ENCODE data around the gene MARK1. TPM values are rescaled to one million over a fixed set of nuclear protein-coding genes. Genes with fewer than 3 reads are reported as not detected.
"Not testable (repeated sequence)": the region's sequence is repeated elsewhere in the genome, so short reads cannot be mapped to it uniquely, and the experiment has no call there.

MARK1 gene
- total RNA-seq, 5 donors from 2014 or later (not counting 1 experiment from before 2014, with no cell fraction given) = not detected

DNA sequence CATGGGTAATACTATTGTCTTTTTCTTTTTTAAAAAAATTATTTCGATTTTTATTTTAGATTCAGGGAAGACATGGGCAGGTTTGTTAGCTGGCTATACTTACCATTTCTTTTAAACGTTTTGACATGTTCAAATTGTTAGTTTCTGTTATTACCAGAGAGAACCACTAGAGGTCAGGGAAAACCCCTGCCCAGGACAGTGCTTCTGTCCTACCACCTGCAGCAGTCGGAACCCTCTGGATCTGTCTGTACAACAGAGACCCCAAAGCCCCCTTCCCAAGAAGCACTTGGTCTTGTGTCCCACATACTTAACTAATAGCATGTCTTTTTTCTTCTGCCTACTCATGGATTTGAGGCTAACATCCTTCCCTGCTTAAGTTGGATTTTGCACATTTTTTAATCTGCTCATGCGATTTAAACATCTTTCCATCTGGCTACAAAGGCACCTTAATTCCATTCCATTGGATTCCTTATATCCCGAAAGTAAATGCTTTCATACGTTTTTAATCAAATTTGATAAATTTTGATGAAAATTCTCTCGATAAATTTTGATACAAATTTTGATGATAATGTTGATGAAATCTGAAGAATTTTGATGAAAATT lies 152.2 kb downstream of the MARK1 start:
- H3K4me1 Mint-ChIP-seq = no peaks in the 10 kb centered on the region
- CTCF ChIA-PET = interaction anchor here (0.6 to 2.2 kb wide), 3 partner anchors 53 to 754 kb away, joined by 3 to 24 read pairs (median 3); no protein-coding TSS in a partner anchor
- ATAC-seq (replicated peaks in 1 of 4) (peak; percentile 35 to 63 (median 56)), DNase-seq (peak in 2 of 35 experiments; percentile 12 to 48)
- no peak overlapping the region for H3K4me3 Mint-ChIP-seq
- no peak overlapping the region for H3K27ac Mint-ChIP-seq
- Histone ChIP-seq H3K27ac (ENCODE audit: low read length) (no peak overlapping the region), H3K4me3 (ENCODE audit: control insufficient read depth in 1 of 2, extremely low read depth in 1 of 2, low read length in 1 of 2) (no peak overlapping the region), H3K4me1 (ENCODE audit: control insufficient read depth in 1 of 2, extremely low read depth in 1 of 2, insufficient read depth in 2 of 2, low read length in 2 of 2) (peaks cover 0 to 2% of the 10 kb centered on the region in 2 experiments), H3K36me3 (ENCODE audit: control insufficient read depth in 2 of 2, extremely low read depth in 1 of 2, insufficient read depth in 1 of 2, low read length in 1 of 2) (no peaks in the 10 kb centered on the region), H3K9me3 (no peaks in the 10 kb centered on the region), H3K27me3 (replicated peaks in 1 of 2; ENCODE audit: control insufficient read depth in 2 of 2, extremely low read depth in 1 of 2, insufficient read depth in 2 of 2, low read length in 1 of 2) (peaks cover 0 to 5% of the 10 kb centered on the region in 2 experiments)
- no peaks in the 10 kb centered on the region for H3K9me3 Mint-ChIP-seq
- 43% methylated on average over 2 of the region's 7 CpGs for WGBS (ENCODE audit: insufficient coverage)
- POLR2A ChIA-PET = no interaction called here
- H3K27me3 Mint-ChIP-seq = no peaks in the 10 kb centered on the region
- H3K36me3 Mint-ChIP-seq = no peaks in the 10 kb centered on the region

DNA sequence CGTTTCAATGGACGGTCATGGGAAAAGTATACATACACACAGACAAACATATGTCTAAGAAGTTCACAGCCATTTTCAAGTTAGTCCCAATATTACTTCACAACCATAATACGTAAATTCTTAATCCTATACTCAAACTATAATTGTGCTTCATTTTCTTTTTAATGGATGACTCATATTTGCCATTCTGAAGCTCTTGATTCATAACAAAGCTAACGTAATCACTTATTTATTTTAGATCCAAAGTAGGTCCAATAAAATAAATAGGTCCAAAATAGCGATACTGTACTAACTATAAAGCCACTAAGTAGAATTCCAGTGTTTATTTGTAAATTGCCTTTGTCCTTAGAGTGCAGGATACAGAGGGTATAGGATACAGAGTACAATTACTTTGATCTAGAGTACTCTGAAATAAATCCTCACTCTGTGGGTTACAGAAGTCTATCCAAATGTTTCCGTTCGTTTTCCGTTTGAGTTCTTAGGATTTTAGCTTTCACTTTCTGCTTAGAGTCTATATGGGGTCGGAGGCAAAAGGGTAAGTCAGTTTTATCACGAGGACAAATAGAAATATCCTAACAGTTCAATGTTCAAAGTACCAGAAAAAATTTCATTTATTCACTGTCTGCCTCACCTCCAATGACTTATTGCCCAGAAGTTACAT lies 153.4 kb downstream of the MARK1 start:
- Mint-ChIP-seq H3K4me3 (no peak overlapping the region), H3K36me3 (no peaks in the 10 kb centered on the region), H3K9me3 (no peaks in the 10 kb centered on the region), H3K27me3 (no peaks in the 10 kb centered on the region), H3K4me1 (no peaks in the 10 kb centered on the region), H3K27ac (no peak overlapping the region)
- no peaks in the 10 kb centered on the region for H3K9me3 ChIP-seq
- ATAC-seq (replicated peaks in 1 of 4) = no peak
- WGBS (ENCODE audit: insufficient coverage) = 43% methylated on average over 1 of the region's 10 CpGs
- H3K27ac ChIP-seq (ENCODE audit: low read length) = no peak overlapping the region
- H3K27me3 ChIP-seq (replicated peaks in 1 of 2; ENCODE audit: control insufficient read depth in 2 of 2, extremely low read depth in 1 of 2, insufficient read depth in 2 of 2, low read length in 1 of 2) = peaks cover 0 to 5% of the 10 kb centered on the region in 2 experiments
- H3K4me1 ChIP-seq (ENCODE audit: control insufficient read depth in 1 of 2, extremely low read depth in 1 of 2, insufficient read depth in 2 of 2, low read length in 2 of 2) = peaks cover 0 to 2% of the 10 kb centered on the region in 2 experiments
- no peak overlapping the region for H3K4me3 ChIP-seq (ENCODE audit: control insufficient read depth in 1 of 2, extremely low read depth in 1 of 2, low read length in 1 of 2)
- CTCF ChIA-PET = interaction anchor here (0.5 to 2.2 kb wide), 4 partner anchors 52 to 570 kb away, joined by 3 to 24 read pairs (median 4); no protein-coding TSS in a partner anchor
- no peak for DNase-seq
- no peaks in the 10 kb centered on the region for H3K36me3 ChIP-seq (ENCODE audit: control insufficient read depth in 2 of 2, extremely low read depth in 1 of 2, insufficient read depth in 1 of 2, low read length in 1 of 2)
- POLR2A ChIA-PET = no interaction called here

DNA sequence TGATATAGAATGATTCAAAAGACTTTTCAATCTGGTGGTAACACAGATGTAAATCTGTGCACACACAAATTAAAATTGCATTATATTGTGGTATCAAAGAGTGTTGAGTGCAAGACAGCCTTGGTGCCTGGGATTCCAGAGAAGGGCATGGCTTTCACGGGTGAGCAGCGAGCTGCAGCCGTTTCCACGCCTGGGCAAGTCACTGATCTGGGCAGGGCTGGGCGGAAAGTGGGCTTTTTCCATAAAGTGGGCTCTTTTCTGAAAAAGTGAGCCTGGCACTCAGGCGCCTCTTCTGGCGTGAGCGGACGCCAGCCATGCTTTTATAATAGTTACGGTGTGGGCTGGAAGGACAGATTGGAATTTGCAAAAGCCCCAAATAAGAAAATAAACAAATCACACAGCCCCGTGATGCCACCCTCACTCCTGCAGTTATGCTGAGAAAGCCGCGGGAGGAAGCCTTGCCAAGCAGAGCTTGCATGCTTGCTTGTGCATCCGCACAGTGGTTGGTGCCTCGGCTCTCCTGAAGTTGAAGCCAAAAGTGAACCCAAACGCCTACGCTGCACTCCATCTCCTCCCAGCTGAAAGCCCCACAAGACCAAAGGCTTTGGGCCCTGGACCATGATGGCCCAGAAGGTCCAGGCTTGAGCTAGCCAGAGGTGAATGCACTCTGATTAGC lies 155.1 kb downstream of the MARK1 start:
- H3K27me3 Mint-ChIP-seq = no peaks in the 10 kb centered on the region
- no peak for ATAC-seq (replicated peaks in 1 of 4)
- ChIA-PET CTCF (no interaction called here), POLR2A (no interaction called here)
- WGBS (ENCODE audit: insufficient coverage) = 91% methylated on average over 11 of the region's 17 CpGs
- Histone ChIP-seq H3K27ac (ENCODE audit: low read length) (no peak overlapping the region), H3K36me3 (ENCODE audit: control insufficient read depth in 2 of 2, extremely low read depth in 1 of 2, insufficient read depth in 1 of 2, low read length in 1 of 2) (no peaks in the 10 kb centered on the region), H3K9me3 (no peaks in the 10 kb centered on the region), H3K4me1 (ENCODE audit: control insufficient read depth in 1 of 2, extremely low read depth in 1 of 2, insufficient read depth in 2 of 2, low read length in 2 of 2) (peaks cover 0 to 2% of the 10 kb centered on the region in 2 experiments), H3K4me3 (ENCODE audit: control insufficient read depth in 1 of 2, extremely low read depth in 1 of 2, low read length in 1 of 2) (no peak overlapping the region), H3K27me3 (replicated peaks in 1 of 2; ENCODE audit: control insufficient read depth in 2 of 2, extremely low read depth in 1 of 2, insufficient read depth in 2 of 2, low read length in 1 of 2) (peaks cover 0 to 5% of the 10 kb centered on the region in 2 experiments)
- H3K9me3 Mint-ChIP-seq = no peaks in the 10 kb centered on the region
- H3K4me3 Mint-ChIP-seq = no peak overlapping the region
- H3K36me3 Mint-ChIP-seq = no peaks in the 10 kb centered on the region
- H3K4me1 Mint-ChIP-seq = no peaks in the 10 kb centered on the region
- no peak for DNase-seq
- no peak overlapping the region for H3K27ac Mint-ChIP-seq

DNA sequence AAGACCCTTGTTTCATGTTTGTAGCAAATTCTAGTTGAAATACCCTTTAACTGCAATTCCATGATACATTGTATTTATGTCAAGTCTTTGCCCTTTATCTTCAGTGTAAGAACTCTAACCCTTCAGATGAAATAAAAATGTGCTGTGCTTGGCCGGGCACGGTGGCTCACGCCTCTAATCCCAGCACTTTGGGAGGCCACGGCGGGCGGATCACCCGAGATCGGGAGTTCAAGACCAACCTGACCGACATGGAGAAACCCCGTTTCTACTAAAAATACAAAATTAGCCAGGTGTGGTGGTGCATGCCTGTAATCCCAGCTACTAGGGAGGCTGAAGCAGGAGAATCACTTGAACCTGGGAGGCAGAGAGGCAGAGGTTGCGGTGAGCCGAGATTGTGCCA lies 155.8 kb downstream of the MARK1 start:
- H3K4me1 ChIP-seq (ENCODE audit: control insufficient read depth in 1 of 2, extremely low read depth in 1 of 2, insufficient read depth in 2 of 2, low read length in 2 of 2); H3K9me3 ChIP-seq; CTCF ChIA-PET; H3K4me3 ChIP-seq (ENCODE audit: control insufficient read depth in 1 of 2, extremely low read depth in 1 of 2, low read length in 1 of 2); H3K9me3 Mint-ChIP-seq; POLR2A ChIA-PET; ATAC-seq (replicated peaks in 1 of 4); H3K27me3 Mint-ChIP-seq; H3K36me3 ChIP-seq (ENCODE audit: control insufficient read depth in 2 of 2, extremely low read depth in 1 of 2, insufficient read depth in 1 of 2, low read length in 1 of 2); DNase-seq; H3K4me3 Mint-ChIP-seq; H3K36me3 Mint-ChIP-seq; H3K27ac Mint-ChIP-seq; H3K4me1 Mint-ChIP-seq; H3K27me3 ChIP-seq (replicated peaks in 1 of 2; ENCODE audit: control insufficient read depth in 2 of 2, extremely low read depth in 1 of 2, insufficient read depth in 2 of 2, low read length in 1 of 2); H3K27ac ChIP-seq (ENCODE audit: low read length): not testable (repeated sequence)
- no CpG with 5 or more reads among the region's 12 CpGs for WGBS (ENCODE audit: insufficient coverage)

DNA sequence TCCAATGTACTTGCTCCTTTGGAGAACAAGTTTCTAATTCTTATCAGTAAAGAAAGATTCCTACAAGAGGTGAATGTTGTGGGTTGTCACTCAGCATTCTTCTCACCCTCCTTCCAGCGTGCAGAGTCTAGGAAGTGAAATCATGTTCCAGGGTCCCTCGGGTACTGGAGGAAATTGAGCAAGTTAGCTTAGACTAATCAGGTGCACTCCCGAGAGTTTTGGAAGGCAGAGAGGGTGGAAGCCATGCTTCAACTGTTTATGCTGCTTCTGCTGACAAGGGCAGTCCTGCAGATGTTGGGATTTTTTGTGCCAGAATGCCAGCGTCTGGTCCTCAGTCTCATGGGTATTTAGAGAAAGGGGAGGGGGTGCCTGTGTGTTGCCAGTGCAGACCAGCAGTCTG lies 157.0 kb downstream of the MARK1 start:
- no peak for DNase-seq
- Histone ChIP-seq H3K4me3 (ENCODE audit: control insufficient read depth in 1 of 2, extremely low read depth in 1 of 2, low read length in 1 of 2) (no peak overlapping the region), H3K27ac (ENCODE audit: low read length) (no peak overlapping the region), H3K9me3 (no peaks in the 10 kb centered on the region), H3K36me3 (ENCODE audit: control insufficient read depth in 2 of 2, extremely low read depth in 1 of 2, insufficient read depth in 1 of 2, low read length in 1 of 2) (no peaks in the 10 kb centered on the region), H3K4me1 (ENCODE audit: control insufficient read depth in 1 of 2, extremely low read depth in 1 of 2, insufficient read depth in 2 of 2, low read length in 2 of 2) (peaks cover 3 to 7% of the 10 kb centered on the region in 2 experiments), H3K27me3 (replicated peaks in 1 of 2; ENCODE audit: control insufficient read depth in 2 of 2, extremely low read depth in 1 of 2, insufficient read depth in 2 of 2, low read length in 1 of 2) (peaks cover 0 to 13% of the 10 kb centered on the region in 2 experiments)
- ChIA-PET POLR2A (no interaction called here), CTCF (interaction anchor here in 1 of 2 donors (1.1 kb wide), 1 partner anchor 49 kb away, joined by 3 read pairs; no protein-coding TSS in a partner anchor)
- peaks cover 3% of the 10 kb centered on the region in 2 donors for H3K27me3 Mint-ChIP-seq
- peaks cover 3% of the 10 kb centered on the region in 3 donors for H3K4me1 Mint-ChIP-seq
- no peak for ATAC-seq (replicated peaks in 1 of 4)
- H3K36me3 Mint-ChIP-seq = no peaks in the 10 kb centered on the region
- no peak overlapping the region for H3K4me3 Mint-ChIP-seq
- 59% methylated on average over 2 of the region's 4 CpGs for WGBS (ENCODE audit: insufficient coverage)
- H3K9me3 Mint-ChIP-seq = no peaks in the 10 kb centered on the region
- no peak overlapping the region for H3K27ac Mint-ChIP-seq

DNA sequence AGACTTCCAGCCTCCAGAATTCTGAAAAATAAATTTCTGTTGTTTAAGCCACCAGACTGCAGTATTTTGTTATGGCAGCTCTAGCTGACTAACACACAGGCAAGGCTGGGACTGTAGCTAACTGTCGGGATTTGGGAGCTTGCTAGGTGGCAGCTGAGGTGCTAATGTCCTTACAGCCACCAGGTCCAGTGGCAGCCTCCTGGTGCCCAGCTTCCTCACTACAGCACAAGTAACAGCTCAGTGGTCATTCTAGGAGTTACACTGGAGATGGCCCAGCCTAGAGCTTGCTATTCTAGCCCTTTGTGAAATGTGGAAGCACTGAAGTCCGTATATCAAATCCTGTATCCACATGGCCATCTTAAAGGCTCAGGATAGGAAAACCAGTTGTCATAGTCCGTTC lies 157.9 kb downstream of the MARK1 start:
- H3K36me3 Mint-ChIP-seq = no peaks in the 10 kb centered on the region
- peaks cover 4% of the 10 kb centered on the region in 2 donors for H3K27me3 Mint-ChIP-seq
- DNase-seq (no peak), ATAC-seq (replicated peaks in 1 of 4) (no peak)
- 86% methylated on average over 1 of the region's 3 CpGs for WGBS (ENCODE audit: insufficient coverage)
- peaks cover 3 to 11% of the 10 kb centered on the region in 2 experiments for H3K4me1 ChIP-seq (ENCODE audit: control insufficient read depth in 1 of 2, extremely low read depth in 1 of 2, insufficient read depth in 2 of 2, low read length in 2 of 2)
- H3K9me3 Mint-ChIP-seq = no peaks in the 10 kb centered on the region
- no peak overlapping the region for H3K4me3 ChIP-seq (ENCODE audit: control insufficient read depth in 1 of 2, extremely low read depth in 1 of 2, low read length in 1 of 2)
- CTCF ChIA-PET = interaction anchor here in 1 of 2 donors (0.5 to 0.7 kb wide), 2 partner anchors 21 to 1447 kb away, joined by 3 to 4 read pairs; no protein-coding TSS in a partner anchor
- no peak overlapping the region for H3K27ac Mint-ChIP-seq
- H3K27ac ChIP-seq (ENCODE audit: low read length) = no peak overlapping the region
- no peaks in the 10 kb centered on the region for H3K9me3 ChIP-seq
- peaks cover 4 to 5% (median 5%) of the 10 kb centered on the region in 3 donors for H3K4me1 Mint-ChIP-seq
- H3K27me3 ChIP-seq (replicated peaks in 1 of 2; ENCODE audit: control insufficient read depth in 2 of 2, extremely low read depth in 1 of 2, insufficient read depth in 2 of 2, low read length in 1 of 2) = peaks cover 0 to 19% of the 10 kb centered on the region in 2 experiments
- H3K4me3 Mint-ChIP-seq = no peak overlapping the region
- H3K36me3 ChIP-seq (ENCODE audit: control insufficient read depth in 2 of 2, extremely low read depth in 1 of 2, insufficient read depth in 1 of 2, low read length in 1 of 2) = no peaks in the 10 kb centered on the region
- POLR2A ChIA-PET = no interaction called here

Data from T-cell (primary cell).